ENCODE measurements around the gene SULT1A1. TPM values are rescaled to one million over a fixed set of nuclear protein-coding genes. Genes with fewer than 3 reads are reported as not detected.

The SULT1A1 gene
- total and polyA plus RNA-seq, 2 donors (not counting 1 experiment from before 2014, with no cell fraction given), result 4.2 to 7.1 TPM

GRCh38 chr16:28591355-28591754 is 18.5 kb downstream of the SULT1A1 start:
- Histone ChIP-seq H3K9me3 (ENCODE audit: control extremely low read depth in 1 of 3, control insufficient read depth in 2 of 3, insufficient read depth in 1 of 3, low read length in 2 of 3) (no peaks in the 10 kb centered on the region), H2AFZ (ENCODE audit: insufficient read depth, low read depth, low read length, poor library complexity, severe bottlenecking) (no peak overlapping the region), H3K27ac (ENCODE audit: low read length in 2 of 2) (no peak overlapping the region), H3K4me3 (ENCODE audit: control extremely low read depth in 1 of 5, extremely low read depth in 1 of 5, insufficient read depth in 1 of 5, low read depth in 2 of 5, low read length in 4 of 5) (no peak overlapping the region), H3K4me1 (ENCODE audit: control insufficient read depth in 2 of 2, insufficient read depth in 2 of 2, low read length in 2 of 2) (no peaks in the 10 kb centered on the region), H3K36me3 (replicated peaks in 1 of 2; ENCODE audit: control extremely low read depth in 1 of 2, control insufficient read depth in 1 of 2, extremely low read depth in 1 of 2, insufficient read depth in 2 of 2, low read length in 1 of 2) (peaks cover 3 to 32% of the 10 kb centered on the region in 2 experiments), H3K27me3 (replicated peaks in 1 of 4; ENCODE audit: control extremely low read depth in 1 of 4, control insufficient read depth in 3 of 4, insufficient read depth in 4 of 4, low read length in 3 of 4) (no peaks in the 10 kb centered on the region), H3K9ac (ENCODE audit: low read length) (no peak overlapping the region), H3K79me2 (ENCODE audit: control insufficient read depth, insufficient read depth, low read length) (no peaks in the 10 kb centered on the region), H4K20me1 (ENCODE audit: control insufficient read depth, insufficient read depth, low read length, poor library complexity, severe bottlenecking) (no peaks in the 10 kb centered on the region), H3K4me2 (replicated peaks; ENCODE audit: low read depth, low read length, poor library complexity, severe bottlenecking) (no peak overlapping the region)
- H3K4me3 Mint-ChIP-seq, result no peak overlapping the region
- TF ChIP-seq CTCF (IDR thresholded peaks at IDR 0.05) (no peak), EZH2 (IDR thresholded peaks at IDR 0.05; ENCODE audit: borderline replicate concordance, insufficient read depth, low read depth, low read length, poor library complexity, severe bottlenecking) (no peak)
- CTCF ChIA-PET, result no interaction called here
- POLR2A ChIA-PET, result no interaction called here
- H3K9me3 Mint-ChIP-seq (ENCODE audit: insufficient read depth), result no peaks in the 10 kb centered on the region
- H3K27ac Mint-ChIP-seq, result no peak overlapping the region
- no peaks in the 10 kb centered on the region for H3K4me1 Mint-ChIP-seq
- H3K27me3 Mint-ChIP-seq, result no peaks in the 10 kb centered on the region
- ATAC-seq (ENCODE audit: low read depth), result no peak
- 93% methylated on average over 6 of the region's 6 CpGs for WGBS (ENCODE audit: insufficient coverage)
- intact Hi-C loops (cut with micrococcal nuclease), result no loop called here
- no peak for DNase-seq

- ChIA-PET POLR2A (no interaction called here), CTCF (no interaction called here)
- Histone ChIP-seq H3K36me3 (replicated peaks in 1 of 2; ENCODE audit: control extremely low read depth in 1 of 2, control insufficient read depth in 1 of 2, extremely low read depth in 1 of 2, insufficient read depth in 2 of 2, low read length in 1 of 2) (peaks cover 3 to 37% of the 10 kb centered on the region in 2 experiments), H4K20me1 (ENCODE audit: control insufficient read depth, insufficient read depth, low read length, poor library complexity, severe bottlenecking) (no peaks in the 10 kb centered on the region), H3K79me2 (ENCODE audit: control insufficient read depth, insufficient read depth, low read length) (no peaks in the 10 kb centered on the region), H3K4me2 (replicated peaks; ENCODE audit: low read depth, low read length, poor library complexity, severe bottlenecking) (no peak overlapping the region), H3K27ac (ENCODE audit: low read length in 2 of 2) (no peak overlapping the region), H2AFZ (ENCODE audit: insufficient read depth, low read depth, low read length, poor library complexity, severe bottlenecking) (no peak overlapping the region), H3K27me3 (replicated peaks in 1 of 4; ENCODE audit: control extremely low read depth in 1 of 4, control insufficient read depth in 3 of 4, insufficient read depth in 4 of 4, low read length in 3 of 4) (no peaks in the 10 kb centered on the region), H3K9ac (ENCODE audit: low read length) (no peak overlapping the region), H3K4me3 (ENCODE audit: control extremely low read depth in 1 of 5, extremely low read depth in 1 of 5, insufficient read depth in 1 of 5, low read depth in 2 of 5, low read length in 4 of 5) (no peak overlapping the region), H3K4me1 (ENCODE audit: control insufficient read depth in 2 of 2, insufficient read depth in 2 of 2, low read length in 2 of 2) (no peaks in the 10 kb centered on the region), H3K9me3 (ENCODE audit: control extremely low read depth in 1 of 3, control insufficient read depth in 2 of 3, insufficient read depth in 1 of 3, low read length in 2 of 3) (no peaks in the 10 kb centered on the region)
- 93% methylated on average over 19 of the region's 22 CpGs for WGBS (ENCODE audit: insufficient coverage)
- Mint-ChIP-seq H3K4me1 (no peaks in the 10 kb centered on the region), H3K9me3 (ENCODE audit: insufficient read depth) (no peaks in the 10 kb centered on the region), H3K27me3 (no peaks in the 10 kb centered on the region), H3K4me3 (no peak overlapping the region), H3K27ac (no peak overlapping the region)
- TF ChIP-seq EZH2 (IDR thresholded peaks at IDR 0.05; ENCODE audit: borderline replicate concordance, insufficient read depth, low read depth, low read length, poor library complexity, severe bottlenecking), result no peak
- TF ChIP-seq CTCF (IDR thresholded peaks at IDR 0.05), result no peak
- ATAC-seq (ENCODE audit: low read depth), result no peak
- DNase-seq, result no peak
- intact Hi-C loops (cut with micrococcal nuclease), result no loop called here
Observed at GRCh38 chr16:28590384-28591340, 19.2 kb downstream of the SULT1A1 start.
